ENCODE data around the gene NT5DC2. TPM values are rescaled to one million over a fixed set of nuclear protein-coding genes. Genes with fewer than 3 reads are reported as not detected.

NT5DC2 gene
- total and polyA plus RNA-seq, 2 donors (not counting 1 experiment from before 2014, with no cell fraction given), result 20.3 to 61.5 TPM

DNA sequence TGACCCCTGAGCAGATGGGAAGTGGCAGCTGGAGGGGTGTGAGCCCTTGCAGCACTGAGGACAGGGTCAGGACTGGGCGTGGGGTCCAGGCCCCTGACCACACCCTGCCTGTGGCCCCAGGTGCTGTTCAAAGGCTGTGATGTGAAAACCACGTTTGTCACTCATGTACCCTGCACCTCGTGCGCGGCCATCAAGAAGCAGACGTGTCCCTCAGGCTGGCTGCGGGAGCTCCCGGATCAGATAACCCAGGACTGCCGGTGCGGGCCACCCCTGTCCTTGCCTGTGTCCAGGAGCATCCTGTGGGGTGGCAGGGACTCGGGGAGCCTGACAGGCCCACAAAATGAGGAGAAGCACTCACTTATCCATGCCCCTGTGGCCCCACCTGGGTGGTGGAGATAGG is 32.6 kb downstream of the NT5DC2 start:
- no peak overlapping the region for H3K27ac ChIP-seq (ENCODE audit: insufficient read depth, low read length)
- H3K4me2 ChIP-seq (ENCODE audit: extremely low read depth, insufficient read depth, low read length), result no peak overlapping the region
- no peaks in the 10 kb centered on the region for H4K20me1 ChIP-seq (ENCODE audit: control insufficient read depth, extremely low read depth, insufficient read depth, low read length)
- H3K4me3 ChIP-seq (replicated peaks in 1 of 4; ENCODE audit: control extremely low read depth in 1 of 4, insufficient read depth in 1 of 4, low read depth in 3 of 4, low read length in 4 of 4), result no peak overlapping the region
- no peak for TF ChIP-seq EZH2 (IDR thresholded peaks at IDR 0.05; ENCODE audit: low read length, missing control alignments)
- TF ChIP-seq, protein P1, sequence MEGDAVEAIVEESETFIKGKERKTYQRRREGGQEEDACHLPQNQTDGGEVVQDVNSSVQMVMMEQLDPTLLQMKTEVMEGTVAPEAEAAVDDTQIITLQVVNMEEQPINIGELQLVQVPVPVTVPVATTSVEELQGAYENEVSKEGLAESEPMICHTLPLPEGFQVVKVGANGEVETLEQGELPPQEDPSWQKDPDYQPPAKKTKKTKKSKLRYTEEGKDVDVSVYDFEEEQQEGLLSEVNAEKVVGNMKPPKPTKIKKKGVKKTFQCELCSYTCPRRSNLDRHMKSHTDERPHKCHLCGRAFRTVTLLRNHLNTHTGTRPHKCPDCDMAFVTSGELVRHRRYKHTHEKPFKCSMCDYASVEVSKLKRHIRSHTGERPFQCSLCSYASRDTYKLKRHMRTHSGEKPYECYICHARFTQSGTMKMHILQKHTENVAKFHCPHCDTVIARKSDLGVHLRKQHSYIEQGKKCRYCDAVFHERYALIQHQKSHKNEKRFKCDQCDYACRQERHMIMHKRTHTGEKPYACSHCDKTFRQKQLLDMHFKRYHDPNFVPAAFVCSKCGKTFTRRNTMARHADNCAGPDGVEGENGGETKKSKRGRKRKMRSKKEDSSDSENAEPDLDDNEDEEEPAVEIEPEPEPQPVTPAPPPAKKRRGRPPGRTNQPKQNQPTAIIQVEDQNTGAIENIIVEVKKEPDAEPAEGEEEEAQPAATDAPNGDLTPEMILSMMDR (conservative IDR thresholded peaks at IDR 0.05 in 1 of 2, IDR thresholded peaks at IDR 0.05 in 1 of 2; ENCODE audit: low read depth in 1 of 2, low read length in 2 of 2), result no peak
- peaks cover 2% of the 10 kb centered on the region for H3K4me1 ChIP-seq (ENCODE audit: control insufficient read depth, extremely low read depth, insufficient read depth, low read length)
- no peaks in the 10 kb centered on the region for H3K27me3 ChIP-seq (ENCODE audit: control insufficient read depth, insufficient read depth, low read length)
- DNase-seq (ENCODE audit: low read depth in 2 of 2), result no peak
- no peaks in the 10 kb centered on the region for H3K79me2 ChIP-seq (ENCODE audit: control insufficient read depth, insufficient read depth, low read length)
- no peak overlapping the region for H2AFZ ChIP-seq (ENCODE audit: low read length)
- H3K9me3 ChIP-seq (ENCODE audit: control insufficient read depth, insufficient read depth, low read depth, low read length), result no peaks in the 10 kb centered on the region
- H3K9ac ChIP-seq (ENCODE audit: insufficient read depth, low read length), result no peak overlapping the region
- no peaks in the 10 kb centered on the region for H3K36me3 ChIP-seq (ENCODE audit: control insufficient read depth, insufficient read depth, low read length)

DNA sequence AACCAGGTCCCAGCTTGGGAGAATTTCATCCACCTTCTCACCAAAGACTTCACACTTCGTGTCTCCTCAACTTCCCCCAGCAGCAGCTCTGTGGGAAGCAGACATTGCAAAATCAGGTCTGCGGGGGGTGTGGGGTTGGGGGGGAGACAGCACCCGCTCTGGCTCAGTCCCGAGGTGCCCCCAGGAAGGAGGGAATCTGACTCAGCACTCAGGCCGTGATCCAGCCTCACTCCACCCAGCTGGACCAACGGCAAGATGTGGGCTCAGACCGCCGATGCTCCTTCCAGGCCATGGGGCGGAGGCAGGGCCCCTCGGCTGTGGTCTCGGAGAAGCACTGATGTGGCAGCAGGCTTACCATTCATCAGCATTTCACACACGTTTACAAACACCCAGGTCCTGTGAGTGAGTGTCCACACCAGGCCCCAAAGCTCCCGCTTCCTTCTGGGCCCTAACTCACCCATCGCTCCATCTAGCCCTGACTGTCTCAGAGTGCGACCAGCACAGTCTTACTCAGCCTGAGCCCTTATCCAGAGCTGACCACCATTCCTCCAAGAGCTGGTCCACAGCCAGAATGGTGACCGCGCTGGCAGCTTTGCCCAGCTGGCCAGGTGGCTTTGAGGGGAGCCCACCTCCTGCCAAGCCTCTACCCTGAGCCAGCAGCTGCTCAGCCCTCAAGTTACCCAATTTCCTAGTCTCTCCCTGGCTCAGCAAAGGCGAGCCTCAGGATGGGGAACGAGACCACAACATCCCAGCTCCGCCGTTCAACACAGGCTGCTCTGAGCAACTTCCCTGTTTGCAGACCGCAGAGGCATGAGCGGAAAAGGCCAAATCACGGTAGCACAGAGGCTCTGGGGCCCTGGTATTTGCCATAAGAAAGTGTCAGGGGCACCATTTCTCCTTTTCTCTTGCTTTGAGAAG is 35.3 kb downstream of the NT5DC2 start:
- no peaks in the 10 kb centered on the region for H3K36me3 ChIP-seq (ENCODE audit: control insufficient read depth, insufficient read depth, low read length)
- H3K4me2 ChIP-seq (ENCODE audit: extremely low read depth, insufficient read depth, low read length), result peak overlapping the region; percentile 23
- H3K27me3 ChIP-seq (ENCODE audit: control insufficient read depth, insufficient read depth, low read length), result no peaks in the 10 kb centered on the region
- TF ChIP-seq EZH2 (IDR thresholded peaks at IDR 0.05; ENCODE audit: low read length, missing control alignments), result no peak
- TF ChIP-seq, protein P1 (conservative IDR thresholded peaks at IDR 0.05 in 1 of 2, IDR thresholded peaks at IDR 0.05 in 1 of 2; ENCODE audit: low read depth in 1 of 2, low read length in 2 of 2), result no peak
- no peaks in the 10 kb centered on the region for H3K79me2 ChIP-seq (ENCODE audit: control insufficient read depth, insufficient read depth, low read length)
- H2AFZ ChIP-seq (ENCODE audit: low read length), result no peak overlapping the region
- DNase-seq (ENCODE audit: low read depth in 2 of 2), result peak; percentile 85 to 92
- H4K20me1 ChIP-seq (ENCODE audit: control insufficient read depth, extremely low read depth, insufficient read depth, low read length), result no peaks in the 10 kb centered on the region
- peaks cover 8% of the 10 kb centered on the region for H3K4me1 ChIP-seq (ENCODE audit: control insufficient read depth, extremely low read depth, insufficient read depth, low read length)
- no peak overlapping the region for H3K9ac ChIP-seq (ENCODE audit: insufficient read depth, low read length)
- no peak overlapping the region for H3K27ac ChIP-seq (ENCODE audit: insufficient read depth, low read length)
- H3K4me3 ChIP-seq (replicated peaks in 1 of 4; ENCODE audit: control extremely low read depth in 1 of 4, insufficient read depth in 1 of 4, low read depth in 3 of 4, low read length in 4 of 4), result no peak overlapping the region
- no peaks in the 10 kb centered on the region for H3K9me3 ChIP-seq (ENCODE audit: control insufficient read depth, insufficient read depth, low read depth, low read length)

DNA sequence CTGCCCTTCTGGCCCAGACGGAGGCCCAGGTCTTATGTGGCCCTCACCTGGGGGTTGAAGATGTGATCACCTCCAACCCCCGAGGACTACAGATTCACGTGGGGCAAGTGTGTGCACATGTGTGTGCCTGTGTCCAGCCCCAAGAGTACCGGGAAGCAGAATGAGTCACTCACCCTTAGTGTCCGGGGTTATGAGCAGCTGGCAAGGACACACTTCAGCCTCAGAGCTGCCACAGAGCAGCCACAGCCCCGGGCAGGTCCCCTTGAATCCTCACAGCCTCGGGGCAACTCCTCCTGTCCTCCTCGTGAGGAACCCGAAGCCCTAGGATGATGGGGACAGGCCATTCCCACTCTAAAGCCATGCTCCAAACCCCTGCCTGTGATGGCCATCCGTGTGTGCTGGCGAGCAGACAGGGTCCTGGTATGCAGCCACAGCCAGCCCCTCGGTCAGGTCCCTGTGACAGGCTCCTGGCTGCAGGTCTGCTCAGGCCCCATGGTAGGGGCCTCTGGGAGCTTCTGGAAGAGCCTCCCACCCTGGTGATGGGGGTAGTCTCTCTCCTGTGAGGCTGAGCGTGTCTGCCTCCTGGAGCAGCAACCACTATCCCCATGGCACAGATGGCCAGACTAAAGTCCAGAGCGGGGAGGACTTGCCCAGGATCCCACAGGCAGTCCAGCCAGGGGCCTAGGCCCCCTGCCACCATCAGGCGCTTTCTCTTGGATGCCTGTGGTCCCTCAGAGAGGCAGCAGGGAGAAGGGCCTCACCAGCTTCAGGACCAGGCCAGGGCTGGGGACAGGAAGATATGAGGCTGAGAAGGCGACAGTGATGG is 37.7 kb downstream of the NT5DC2 start:
- Histone ChIP-seq H3K27ac (ENCODE audit: insufficient read depth, low read length) (no peak overlapping the region), H2AFZ (ENCODE audit: low read length) (no peak overlapping the region), H3K9me3 (ENCODE audit: control insufficient read depth, insufficient read depth, low read depth, low read length) (no peaks in the 10 kb centered on the region), H3K36me3 (ENCODE audit: control insufficient read depth, insufficient read depth, low read length) (peaks cover 10% of the 10 kb centered on the region), H3K4me2 (ENCODE audit: extremely low read depth, insufficient read depth, low read length) (no peak overlapping the region), H3K4me3 (replicated peaks in 1 of 4; ENCODE audit: control extremely low read depth in 1 of 4, insufficient read depth in 1 of 4, low read depth in 3 of 4, low read length in 4 of 4) (no peak overlapping the region), H3K27me3 (ENCODE audit: control insufficient read depth, insufficient read depth, low read length) (no peaks in the 10 kb centered on the region), H3K9ac (ENCODE audit: insufficient read depth, low read length) (no peak overlapping the region), H3K4me1 (ENCODE audit: control insufficient read depth, extremely low read depth, insufficient read depth, low read length) (peaks cover 8% of the 10 kb centered on the region), H4K20me1 (ENCODE audit: control insufficient read depth, extremely low read depth, insufficient read depth, low read length) (no peaks in the 10 kb centered on the region), H3K79me2 (ENCODE audit: control insufficient read depth, insufficient read depth, low read length) (no peaks in the 10 kb centered on the region)
- TF ChIP-seq, protein P1 (conservative IDR thresholded peaks at IDR 0.05 in 1 of 2, IDR thresholded peaks at IDR 0.05 in 1 of 2; ENCODE audit: low read depth in 1 of 2, low read length in 2 of 2), result no peak
- no peak for TF ChIP-seq EZH2 (IDR thresholded peaks at IDR 0.05; ENCODE audit: low read length, missing control alignments)
- DNase-seq (ENCODE audit: low read depth in 2 of 2), result peak; percentile 57 to 62

Measured in fibroblast of lung (primary cell).